HG03095 (cell line): ENCODE data around the gene ARAP1.

Experiments used
- ATAC-seq: cut with Tn5 transposase; IDR thresholded peaks from one replicate; pipeline ENCODE4 v1.9.1; 2021; ENCODE audit warnings: moderate library complexity; ENCODE audit not compliant: unreplicated experiment

Gene ARAP1

GRCh38 chr11:72685560-72686480 is 66.4 kb downstream of the ARAP1 start:
- ATAC-seq, result no peak

GRCh38 chr11:72684236-72684912 is 67.8 kb downstream of the ARAP1 start:
- no peak for ATAC-seq

- no peak for ATAC-seq
Measured at GRCh38 chr11:72683782-72684200, 68.4 kb downstream of the ARAP1 start.

- no peak for ATAC-seq
Measured at GRCh38 chr11:72682858-72683243, 69.4 kb downstream of the ARAP1 start.

GRCh38 chr11:72682238-72682857 is 69.9 kb downstream of the ARAP1 start:
- ATAC-seq, result no peak

- no peak for ATAC-seq
Measured at GRCh38 chr11:72681226-72682153, 70.7 kb downstream of the ARAP1 start.

- ATAC-seq, result no peak
Measured at GRCh38 chr11:72680624-72681158, 71.5 kb downstream of the ARAP1 start.

GRCh38 chr11:72679869-72680268 is 72.3 kb downstream of the ARAP1 start:
- ATAC-seq, result no peak

- no peak for ATAC-seq
Measured at GRCh38 chr11:72678524-72678923, 73.7 kb downstream of the ARAP1 start.

GRCh38 chr11:72676861-72677341 is 75.3 kb downstream of the ARAP1 start:
- no peak for ATAC-seq

- ATAC-seq, result no peak
Measured at GRCh38 chr11:72675221-72675620, 77.0 kb downstream of the ARAP1 start.

GRCh38 chr11:72673943-72674828 is 78.0 kb downstream of the ARAP1 start, which contains the start of gene PDE2A:
Gene PDE2A, minus strand, starts transcription at chr11:72674422. Its CDS starts 215 bp downstream, at chr11:72674207.
- no peak for ATAC-seq

GRCh38 chr11:72673284-72673942 is 78.8 kb downstream of the ARAP1 start:
- no peak for ATAC-seq

- no peak for ATAC-seq
Measured at GRCh38 chr11:72672597-72673238, 79.5 kb downstream of the ARAP1 start.

GRCh38 chr11:72671152-72672099 is 80.8 kb downstream of the ARAP1 start:
- ATAC-seq, result no peak

- ATAC-seq, result no peak
Measured at GRCh38 chr11:72670041-72670440, 82.2 kb downstream of the ARAP1 start.

- ATAC-seq, result no peak
Measured at GRCh38 chr11:72669527-72669926, 82.7 kb downstream of the ARAP1 start.
